ENCODE results near the gene APOBEC3G. TPM values are rescaled to one million over a fixed set of nuclear protein-coding genes. Genes with fewer than 3 reads are reported as not detected.

The APOBEC3G gene
- total and polyA plus RNA-seq, 12 donors: 7.4 to 29.3 (median 15.7) TPM

DNA sequence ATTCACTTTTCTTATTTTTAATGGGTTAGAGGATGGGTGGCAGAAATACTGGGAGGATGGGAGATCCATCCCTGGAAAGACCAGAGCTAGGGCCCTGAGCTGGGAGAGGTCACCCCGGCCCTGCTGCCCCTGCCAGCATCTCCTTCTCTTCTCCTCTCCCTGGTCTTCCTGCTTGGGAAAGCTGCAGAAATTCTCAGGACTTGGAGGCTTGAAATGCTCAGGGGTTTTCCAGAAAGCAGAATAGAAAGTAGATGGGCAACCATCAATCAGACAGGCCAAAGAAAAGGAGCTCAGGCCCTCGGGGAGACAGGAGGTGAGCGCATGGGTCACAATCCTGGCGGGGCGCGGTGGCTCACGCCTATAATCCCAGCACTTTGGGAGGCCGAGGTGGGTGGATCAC is 21.5 kb downstream of the APOBEC3G start:
- DNase-seq: no peak
- Histone ChIP-seq H3K27me3 (no peaks in the 10 kb centered on the region), H3K9me3 (replicated peaks in 1 of 3) (no peaks in the 10 kb centered on the region), H3K4me1 (replicated peaks in 1 of 2) (no peaks in the 10 kb centered on the region), H3K27ac (no peak overlapping the region), H3K4me3 (no peak overlapping the region), H3K36me3 (replicated peaks in 1 of 2) (no peaks in the 10 kb centered on the region)
- WGBS, 4 donors: 82 to 94% (median 87%) methylated on average over 8 of the region's 8 CpGs
- intact Hi-C loops (cut with DNase I): no loop called here
- TF ChIP-seq, protein P1, sequence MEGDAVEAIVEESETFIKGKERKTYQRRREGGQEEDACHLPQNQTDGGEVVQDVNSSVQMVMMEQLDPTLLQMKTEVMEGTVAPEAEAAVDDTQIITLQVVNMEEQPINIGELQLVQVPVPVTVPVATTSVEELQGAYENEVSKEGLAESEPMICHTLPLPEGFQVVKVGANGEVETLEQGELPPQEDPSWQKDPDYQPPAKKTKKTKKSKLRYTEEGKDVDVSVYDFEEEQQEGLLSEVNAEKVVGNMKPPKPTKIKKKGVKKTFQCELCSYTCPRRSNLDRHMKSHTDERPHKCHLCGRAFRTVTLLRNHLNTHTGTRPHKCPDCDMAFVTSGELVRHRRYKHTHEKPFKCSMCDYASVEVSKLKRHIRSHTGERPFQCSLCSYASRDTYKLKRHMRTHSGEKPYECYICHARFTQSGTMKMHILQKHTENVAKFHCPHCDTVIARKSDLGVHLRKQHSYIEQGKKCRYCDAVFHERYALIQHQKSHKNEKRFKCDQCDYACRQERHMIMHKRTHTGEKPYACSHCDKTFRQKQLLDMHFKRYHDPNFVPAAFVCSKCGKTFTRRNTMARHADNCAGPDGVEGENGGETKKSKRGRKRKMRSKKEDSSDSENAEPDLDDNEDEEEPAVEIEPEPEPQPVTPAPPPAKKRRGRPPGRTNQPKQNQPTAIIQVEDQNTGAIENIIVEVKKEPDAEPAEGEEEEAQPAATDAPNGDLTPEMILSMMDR (IDR thresholded peaks at IDR 0.05): no peak
- TF ChIP-seq POLR2A (IDR thresholded peaks at IDR 0.05): no peak

DNA sequence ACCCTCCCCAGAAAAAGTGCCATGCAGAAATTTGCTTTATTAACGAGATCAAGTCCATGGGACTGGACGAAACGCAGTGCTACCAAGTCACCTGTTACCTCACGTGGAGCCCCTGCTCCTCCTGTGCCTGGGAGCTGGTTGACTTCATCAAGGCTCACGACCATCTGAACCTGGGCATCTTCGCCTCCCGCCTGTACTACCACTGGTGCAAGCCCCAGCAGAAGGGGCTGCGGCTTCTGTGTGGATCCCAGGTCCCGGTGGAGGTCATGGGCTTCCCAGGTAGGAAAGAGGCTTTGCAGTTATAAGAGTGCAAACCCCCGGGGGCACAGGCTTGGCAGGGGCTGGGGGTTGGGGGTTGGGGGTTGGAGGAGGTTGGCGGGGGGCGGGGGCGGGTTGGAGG is 24.2 kb downstream of the APOBEC3G start:
- TF ChIP-seq, protein P1 (IDR thresholded peaks at IDR 0.05): no peak
- no peak for TF ChIP-seq POLR2A (IDR thresholded peaks at IDR 0.05)
- H3K27me3 ChIP-seq: no peaks in the 10 kb centered on the region
- no peaks in the 10 kb centered on the region for H3K9me3 ChIP-seq (replicated peaks in 1 of 3)
- intact Hi-C loops (cut with DNase I): no loop called here
- H3K4me3 ChIP-seq: no peak overlapping the region
- H3K4me1 ChIP-seq (replicated peaks in 1 of 2): no peaks in the 10 kb centered on the region
- no peak overlapping the region for H3K27ac ChIP-seq
- no peaks in the 10 kb centered on the region for H3K36me3 ChIP-seq (replicated peaks in 1 of 2)
- DNase-seq: no peak
- WGBS, 4 donors: 61 to 100% (median 74%) methylated on average over 3 to 12 of the region's 13 CpGs

DNA sequence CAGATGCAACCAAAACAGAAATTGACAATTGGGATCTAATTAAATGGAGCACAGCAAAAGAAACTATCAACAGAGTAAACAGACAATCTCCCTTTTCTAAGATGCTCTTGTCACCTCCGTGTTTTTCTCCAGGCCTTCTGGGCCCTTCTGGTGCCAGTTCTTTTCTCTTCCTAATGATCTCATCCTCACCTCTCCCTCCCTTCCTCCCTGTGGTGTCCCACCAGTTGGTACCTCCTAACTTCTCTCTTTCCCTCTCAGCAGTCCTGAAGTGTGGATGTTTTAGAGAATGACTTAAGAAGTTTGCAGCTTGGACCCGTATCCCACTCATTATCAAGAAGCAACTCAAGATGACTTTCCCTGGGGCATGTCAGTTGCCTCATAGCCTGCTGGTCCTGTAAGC is 26.4 kb downstream of the APOBEC3G start:
- Histone ChIP-seq H3K9me3 (replicated peaks in 1 of 3) (no peaks in the 10 kb centered on the region), H3K36me3 (replicated peaks in 1 of 2) (no peaks in the 10 kb centered on the region), H3K4me3 (no peak overlapping the region), H3K27ac (no peak overlapping the region), H3K27me3 (no peaks in the 10 kb centered on the region), H3K4me1 (replicated peaks in 1 of 2) (no peaks in the 10 kb centered on the region)
- 77 to 83% (median 78%) methylated on average over 2 of the region's 2 CpGs for WGBS, 4 donors
- no peak for TF ChIP-seq POLR2A (IDR thresholded peaks at IDR 0.05)
- TF ChIP-seq, protein P1 (IDR thresholded peaks at IDR 0.05): no peak
- DNase-seq: no peak
- intact Hi-C loops (cut with DNase I): no loop called here

DNA sequence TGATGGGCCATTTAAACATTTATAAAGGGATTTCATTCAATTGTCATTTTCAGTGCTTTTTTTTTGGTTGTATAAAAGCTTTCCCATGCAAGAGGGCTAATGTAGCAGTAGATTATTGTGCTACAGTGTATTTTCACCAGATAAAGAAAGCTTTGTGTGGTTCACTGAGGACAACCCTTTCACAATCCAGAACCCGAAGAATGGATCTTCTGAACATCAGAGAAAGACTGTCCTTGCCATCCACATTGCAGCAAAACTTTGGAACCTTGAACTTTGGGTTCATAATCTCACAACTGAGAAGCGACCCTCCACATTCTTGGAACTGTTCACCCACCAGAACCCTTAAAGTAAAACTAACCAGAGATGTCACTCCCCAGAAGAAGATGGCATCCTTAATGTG is 29.3 kb downstream of the APOBEC3G start:
- 49 to 58% (median 52%) methylated on average over 2 of the region's 2 CpGs for WGBS, 4 donors
- no peak overlapping the region for H3K4me3 ChIP-seq
- no peaks in the 10 kb centered on the region for H3K9me3 ChIP-seq (replicated peaks in 1 of 3)
- H3K27me3 ChIP-seq: no peaks in the 10 kb centered on the region
- intact Hi-C loops (cut with DNase I): no loop called here
- DNase-seq: no peak
- no peaks in the 10 kb centered on the region for H3K4me1 ChIP-seq (replicated peaks in 1 of 2)
- no peaks in the 10 kb centered on the region for H3K36me3 ChIP-seq (replicated peaks in 1 of 2)
- no peak overlapping the region for H3K27ac ChIP-seq
- no peak for TF ChIP-seq POLR2A (IDR thresholded peaks at IDR 0.05)
- TF ChIP-seq, protein P1 (IDR thresholded peaks at IDR 0.05): no peak

All from adrenal gland (tissue), 12 donors.